HG03575 (cell line): Measurements from ENCODE around the gene NR5A1.

Experiments
- ATAC-seq: cut with Tn5 transposase; IDR thresholded peaks from one replicate; pipeline ENCODE4 v1.9.1; 2021; ENCODE audit not compliant: unreplicated experiment, insufficient number of reproducible peaks, low FRiP score; ENCODE audit errors: extremely low read depth

The NR5A1 gene

GRCh38 chr9:124471761-124472160 lies 35.4 kb downstream of the NR5A1 start:
- ATAC-seq = no peak

GRCh38 chr9:124470726-124471125 lies 36.5 kb downstream of the NR5A1 start:
- ATAC-seq = no peak

GRCh38 chr9:124470306-124470705 lies 36.9 kb downstream of the NR5A1 start:
- no peak for ATAC-seq

GRCh38 chr9:124469011-124469832 lies 38.0 kb downstream of the NR5A1 start:
- ATAC-seq = no peak

DNA sequence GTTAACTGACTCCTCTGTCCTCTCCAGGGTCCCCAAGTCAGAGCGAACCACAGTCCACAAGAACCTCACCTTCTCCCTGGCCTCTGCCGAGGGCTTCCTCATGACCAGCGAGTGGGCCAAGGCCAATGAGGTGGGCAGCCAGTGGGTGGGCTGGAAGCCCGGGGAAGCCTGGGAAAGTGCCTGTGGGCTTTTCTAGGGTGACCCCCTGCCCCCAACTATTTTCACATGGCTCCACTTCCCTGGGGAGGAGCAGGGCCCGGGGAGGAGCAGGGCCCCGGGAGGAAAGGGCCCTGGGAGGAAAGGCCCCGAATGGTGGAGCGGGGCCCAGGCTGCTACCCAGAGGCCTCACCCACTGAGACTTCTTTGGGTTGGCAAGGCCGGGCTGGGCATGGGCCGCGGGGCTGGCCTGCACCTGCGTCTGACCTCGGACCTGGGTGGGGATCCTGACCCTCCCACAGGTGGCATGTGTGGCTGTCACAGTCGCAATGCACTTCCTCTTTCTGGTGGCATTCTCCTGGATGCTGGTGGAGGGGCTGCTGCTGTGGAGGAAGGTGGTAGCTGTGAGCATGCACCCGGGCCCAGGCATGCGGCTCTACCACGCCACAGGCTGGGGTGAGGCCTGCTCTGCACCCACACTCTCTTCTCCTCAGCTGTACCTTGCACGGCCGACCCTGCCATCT lies 39.0 kb downstream of the NR5A1 start:
- ATAC-seq = no peak

DNA sequence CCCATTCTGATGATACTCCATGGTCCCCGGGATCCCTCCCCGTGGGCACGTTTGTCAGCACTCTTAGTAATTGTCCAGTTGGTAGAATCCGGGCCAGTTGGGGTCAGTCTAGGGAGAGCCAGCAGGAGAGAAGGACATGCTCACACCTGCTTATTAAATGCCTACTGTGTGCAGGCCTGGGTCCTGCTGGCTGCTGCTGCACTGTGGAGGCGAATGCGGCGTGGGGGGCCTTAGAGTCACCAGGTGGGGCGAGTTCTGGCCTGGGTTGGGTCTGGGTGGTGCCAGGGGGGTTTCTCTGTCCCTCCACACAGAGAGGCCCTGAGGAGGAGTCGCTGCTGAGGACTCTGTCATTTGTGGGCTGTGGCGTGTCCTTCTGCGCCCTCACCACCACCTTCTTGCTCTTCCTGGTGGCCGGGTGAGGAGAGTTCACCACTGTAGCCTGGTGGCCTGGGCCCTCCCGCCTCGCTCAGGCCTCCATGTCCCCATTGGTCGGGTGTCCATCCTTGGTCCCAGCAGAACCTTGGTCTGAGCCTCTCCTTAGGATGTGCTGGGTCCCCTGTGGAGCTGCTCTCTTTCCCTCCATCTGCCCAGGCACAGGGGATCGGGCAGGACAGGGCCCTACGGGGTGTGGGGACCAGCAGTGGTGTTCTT lies 39.7 kb downstream of the NR5A1 start:
- no peak for ATAC-seq

GRCh38 chr9:124465736-124466135 lies 41.5 kb downstream of the NR5A1 start:
- ATAC-seq = no peak

DNA sequence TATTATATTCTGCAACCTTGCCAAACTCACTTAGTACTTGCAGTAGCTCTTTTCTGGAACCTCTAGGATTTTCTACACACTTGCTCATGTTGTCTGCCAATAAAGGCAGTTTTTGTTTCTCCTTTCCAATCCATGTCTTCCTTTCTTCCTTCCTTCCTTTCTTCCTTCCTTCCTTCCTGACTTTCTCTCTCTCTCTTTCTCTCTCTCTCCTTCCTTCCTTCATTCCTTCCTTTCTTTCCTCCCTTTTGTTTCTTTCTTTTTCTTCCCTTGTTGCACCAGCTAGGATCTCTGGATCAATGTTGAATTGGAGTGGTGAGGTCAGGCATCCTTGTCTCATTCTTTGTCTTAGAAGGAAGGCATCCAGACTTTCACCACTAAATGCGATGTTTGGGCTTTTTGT lies 44.5 kb downstream of the NR5A1 start:
- no peak for ATAC-seq

GRCh38 chr9:124458441-124458840 lies 48.8 kb downstream of the NR5A1 start:
- ATAC-seq = no peak

DNA sequence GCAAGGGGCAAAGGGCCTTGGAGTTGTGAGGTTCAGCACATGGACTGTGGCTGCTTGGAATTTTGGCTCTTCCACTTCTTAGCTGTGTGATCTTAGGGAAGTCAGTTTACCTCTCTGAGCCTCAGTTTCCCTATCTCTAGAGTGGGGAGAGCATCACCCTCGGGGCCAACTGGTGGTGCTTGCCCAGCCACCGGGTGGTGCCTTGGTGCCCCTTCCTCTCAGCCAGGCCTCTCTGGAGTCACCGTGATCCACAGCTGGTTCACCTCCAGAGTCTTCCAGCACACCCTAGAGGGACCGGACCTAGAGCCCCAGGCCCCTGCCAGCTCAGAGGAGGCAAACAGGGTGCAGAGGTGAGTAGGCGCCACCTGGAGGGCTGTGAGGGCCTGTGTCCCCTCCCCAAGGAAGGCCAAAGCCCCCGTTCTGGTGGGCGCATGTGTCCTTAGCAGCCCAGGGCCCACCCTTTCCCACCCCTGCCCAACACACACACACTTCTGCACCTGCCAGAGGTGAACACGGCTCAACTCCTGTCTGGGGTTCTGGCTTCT lies 49.2 kb downstream of the NR5A1 start:
- ATAC-seq = no peak

DNA sequence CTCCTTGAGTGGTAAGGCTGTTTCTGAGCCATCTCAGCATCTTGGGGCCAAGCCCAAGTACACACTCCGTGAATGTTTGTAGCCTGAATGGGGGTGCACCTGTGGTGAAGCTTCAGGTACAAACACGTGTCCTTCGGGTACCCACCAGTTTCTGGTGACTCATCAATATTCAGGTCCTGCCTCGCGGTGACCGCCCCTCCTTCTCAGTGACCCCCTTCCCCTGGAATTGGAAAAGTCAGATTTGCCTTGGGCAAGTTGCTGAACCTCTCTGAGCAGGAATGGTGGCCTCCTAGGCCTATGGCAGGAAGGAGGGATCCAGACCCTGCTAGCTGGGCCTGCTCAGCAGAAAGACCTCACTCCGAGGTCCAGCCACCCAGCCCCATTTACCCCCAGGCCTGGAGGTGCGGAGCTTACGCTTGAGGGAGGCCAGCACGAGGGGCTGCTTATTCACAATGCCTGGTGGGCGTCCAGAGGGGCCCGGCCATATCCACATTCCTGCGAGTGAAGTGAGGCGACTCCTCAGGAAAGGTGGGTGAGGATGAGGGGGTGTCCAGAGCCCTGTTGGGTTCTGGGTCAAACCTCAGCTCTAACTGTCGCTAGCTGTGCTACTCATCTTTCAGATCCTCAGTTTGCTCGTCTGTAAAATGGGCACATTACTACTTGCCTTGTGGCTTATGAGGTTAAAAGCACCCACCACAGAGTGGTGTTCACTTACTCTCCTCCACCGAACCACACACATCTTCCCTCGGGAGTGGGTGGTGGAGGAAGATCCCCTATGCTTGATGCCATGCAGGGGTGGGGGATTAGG lies 49.9 kb downstream of the NR5A1 start:
- no peak for ATAC-seq

- ATAC-seq = no peak
These were observed 50.7 kb downstream of the NR5A1 start for GRCh38 chr9:124456341-124457078.

- no peak for ATAC-seq
These were observed 51.4 kb downstream of the NR5A1 start for GRCh38 chr9:124455820-124456219.

DNA sequence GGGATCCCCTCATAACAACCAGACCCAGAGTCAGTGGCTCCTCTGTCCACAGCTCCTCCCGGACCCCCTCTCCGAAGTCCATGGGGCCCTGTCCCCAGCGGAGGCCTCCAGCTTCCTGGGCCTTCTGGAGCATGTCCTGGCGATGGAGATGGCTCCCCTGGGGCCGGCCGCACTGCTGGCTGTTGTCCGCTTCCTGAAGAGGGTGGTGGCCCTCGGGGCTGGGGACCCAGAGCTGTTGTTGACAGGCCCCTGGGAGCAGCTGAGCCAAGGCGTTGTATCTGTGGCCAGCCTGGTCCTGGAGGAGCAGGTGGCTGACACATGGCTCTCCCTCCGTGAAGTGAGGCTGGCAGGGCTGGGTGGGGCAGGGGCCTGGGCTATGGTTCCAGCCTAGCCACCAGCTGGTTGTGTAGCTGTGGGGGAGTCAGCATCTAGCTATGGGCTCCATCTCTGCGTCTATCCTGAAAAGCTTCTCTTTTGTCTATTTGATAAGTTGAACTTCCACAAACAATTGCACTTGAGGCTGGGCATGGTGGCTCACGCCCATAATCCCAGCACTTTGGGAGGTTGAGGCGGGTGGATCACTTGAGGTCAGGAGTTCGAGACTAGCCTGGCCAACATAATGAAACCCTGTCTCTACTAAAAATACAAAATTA lies 52.3 kb downstream of the NR5A1 start:
- ATAC-seq = no peak

- no peak for ATAC-seq
These were observed 52.9 kb downstream of the NR5A1 start for GRCh38 chr9:124454296-124454695.

DNA sequence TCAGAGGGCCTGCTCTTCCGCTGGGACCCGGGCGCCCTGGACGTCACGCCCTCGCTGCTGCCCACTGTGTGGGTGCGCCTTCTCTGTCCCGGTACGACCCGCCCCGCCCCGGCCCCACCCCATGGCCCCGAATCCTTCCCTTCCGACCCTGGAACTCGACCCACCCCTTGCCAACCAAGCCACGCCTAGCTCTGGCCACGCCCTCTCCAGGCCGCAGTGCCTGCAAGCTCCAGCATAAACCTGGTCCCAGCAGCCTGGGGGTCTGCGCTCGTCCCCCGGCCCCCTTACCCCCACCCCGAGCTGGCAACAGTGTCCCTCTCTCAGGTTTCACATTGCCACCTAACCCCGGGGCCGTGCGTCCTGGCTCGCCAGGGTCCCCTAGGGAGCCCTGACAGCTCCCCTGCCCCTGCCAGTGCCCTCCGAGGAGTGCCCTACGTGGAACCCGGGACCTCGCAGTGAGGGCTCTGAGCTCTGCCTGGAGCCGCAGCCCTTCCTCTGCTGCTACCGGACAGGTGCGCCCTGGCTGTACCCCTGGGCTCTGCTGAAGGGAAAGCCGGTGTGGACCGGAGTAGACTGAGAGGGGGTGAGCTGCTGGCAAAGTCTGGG lies 53.5 kb downstream of the NR5A1 start:
- ATAC-seq = no peak

DNA sequence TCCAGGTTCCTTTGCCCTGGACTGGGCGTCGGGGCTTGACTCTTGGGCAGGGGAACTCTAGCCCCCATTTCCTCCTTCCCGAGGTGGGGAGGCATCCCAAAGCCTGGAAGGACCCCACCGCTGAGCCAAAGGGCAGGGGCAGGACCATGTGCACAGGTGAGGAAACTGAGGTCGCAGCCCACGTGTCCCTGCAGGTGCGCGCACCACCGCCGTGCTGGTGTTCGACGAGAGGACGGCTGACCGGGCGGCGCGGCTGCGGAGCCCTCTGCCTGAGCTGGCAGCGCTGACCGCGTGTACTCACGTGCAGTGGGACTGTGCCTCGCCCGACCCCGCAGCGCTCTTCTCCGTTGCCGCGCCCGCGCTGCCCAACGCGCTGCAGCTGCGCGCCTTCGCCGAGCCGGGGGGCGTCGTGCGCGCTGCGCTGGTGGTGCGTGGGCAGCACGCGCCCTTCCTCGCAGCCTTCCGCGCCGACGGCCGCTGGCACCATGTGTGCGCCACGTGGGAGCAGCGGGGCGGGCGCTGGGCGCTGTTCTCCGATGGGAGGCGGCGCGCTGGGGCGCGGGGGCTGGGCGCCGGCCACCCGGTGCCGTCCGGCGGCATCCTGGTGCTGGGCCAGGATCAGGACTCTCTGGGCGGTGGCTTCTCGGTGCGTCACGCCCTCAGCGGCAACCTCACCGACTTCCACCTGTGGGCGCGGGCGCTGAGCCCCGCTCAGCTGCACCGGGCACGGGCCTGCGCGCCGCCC lies 54.2 kb downstream of the NR5A1 start:
- no peak for ATAC-seq
